H54 (cell line): ENCODE data around the gene SYTL1.
"Not testable (repeated sequence)": the region's sequence is repeated elsewhere in the genome, so short reads cannot be mapped to it uniquely, and the experiment has no call there.

ENCODE experiments used
- DNase-seq: peaks from one replicate; pipeline ENCODE4 v3.0.0; 2011; ENCODE audit warnings: low spot score, mixed read lengths; ENCODE audit not compliant: insufficient read length
- FAIRE-seq: peaks from 3 replicates; lab custom pipeline; 2011; peaks lifted over from hg19 to GRCh38; lab: Jason Lieb, UNC
- POLR2A ChIP-seq: IDR thresholded peaks from 2 replicates; pipeline ENCODE4 v1.6.1; 2011; ENCODE audit warnings: low read depth, mild to moderate bottlenecking, low read length

The SYTL1 gene

DNA sequence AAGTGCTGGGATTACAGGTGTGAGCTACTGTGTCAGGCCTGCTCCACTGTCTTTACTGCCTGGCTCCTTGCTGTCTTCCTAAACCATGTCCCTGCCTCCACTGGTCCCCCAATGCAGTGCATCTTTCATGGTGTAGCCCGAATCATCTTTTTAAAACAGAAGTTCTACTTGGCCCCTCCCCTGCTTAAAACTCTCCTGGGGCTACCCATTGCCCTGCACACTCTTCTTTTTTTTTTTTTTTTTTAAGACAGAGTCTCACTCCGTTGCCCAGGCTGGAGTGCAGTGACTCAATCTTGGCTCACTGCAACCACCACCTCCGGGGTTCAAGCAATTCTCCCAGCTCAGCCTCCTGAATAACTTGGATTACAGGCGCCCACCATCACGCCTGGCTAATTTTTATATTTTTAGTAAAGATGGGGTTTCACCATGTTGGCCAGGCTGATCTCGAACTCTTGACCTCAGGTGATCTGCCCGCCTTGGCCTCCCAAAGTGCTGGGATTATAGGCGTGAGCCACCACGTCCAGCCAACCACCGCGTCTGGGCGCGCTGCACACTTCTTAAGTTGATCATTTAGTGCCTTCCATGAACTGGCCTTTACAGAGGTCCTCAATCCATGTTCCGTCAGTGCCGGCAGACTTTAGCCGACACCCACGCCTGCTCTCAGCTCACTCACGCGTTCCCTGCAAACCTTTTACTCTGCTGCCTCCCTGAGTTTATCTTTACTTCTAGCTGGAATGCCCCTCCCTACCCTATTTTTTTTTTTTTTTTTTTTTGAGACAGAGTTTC lies 30.4 kb downstream of the SYTL1 start:
- DNase-seq: no peak
- no peak for TF ChIP-seq POLR2A
- FAIRE-seq: no peak

DNA sequence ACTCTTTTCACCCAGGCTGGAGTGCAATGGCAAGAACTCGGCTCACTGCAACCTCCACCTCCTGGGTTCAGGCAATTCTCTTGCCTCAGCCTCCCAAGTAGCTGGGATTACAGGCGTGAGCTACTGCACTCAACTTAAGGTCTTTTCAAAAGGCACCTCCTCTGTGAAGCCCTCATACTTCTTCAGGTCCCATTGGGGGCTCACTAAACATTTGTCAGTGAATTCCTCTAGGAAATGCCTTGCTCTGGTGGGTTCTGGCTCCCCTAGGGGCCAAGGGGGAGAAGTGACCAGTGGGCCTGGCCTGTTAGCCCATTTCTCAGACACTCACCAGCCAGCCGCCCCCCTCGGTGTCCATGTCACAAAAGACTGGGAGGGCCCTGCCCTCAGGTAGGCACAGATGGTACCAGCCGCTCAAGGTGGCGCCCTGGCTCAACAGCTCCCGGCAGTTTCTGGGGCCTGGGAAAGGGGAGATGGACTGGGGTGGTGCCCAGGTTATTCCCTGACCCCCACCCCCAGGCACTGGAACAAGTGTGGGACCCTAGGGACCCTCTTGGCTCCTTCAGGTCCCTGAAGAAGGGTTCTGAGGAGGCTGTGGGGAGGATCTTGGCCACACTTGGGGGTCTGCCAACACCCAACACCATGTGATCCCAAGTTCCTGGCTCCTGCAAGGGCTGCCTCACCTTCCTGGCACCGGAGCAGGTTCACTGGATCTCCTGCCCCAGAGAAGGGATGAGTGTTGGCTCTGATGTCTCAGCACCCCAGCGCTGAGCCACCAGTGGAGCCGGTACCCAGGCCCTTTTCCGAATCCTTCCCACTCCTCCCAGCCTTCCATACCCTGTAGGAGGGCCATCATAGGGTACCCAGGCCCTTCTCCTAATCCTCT lies 31.2 kb downstream of the SYTL1 start:
- no peak for TF ChIP-seq POLR2A
- DNase-seq: no peak
- FAIRE-seq: no peak

DNA sequence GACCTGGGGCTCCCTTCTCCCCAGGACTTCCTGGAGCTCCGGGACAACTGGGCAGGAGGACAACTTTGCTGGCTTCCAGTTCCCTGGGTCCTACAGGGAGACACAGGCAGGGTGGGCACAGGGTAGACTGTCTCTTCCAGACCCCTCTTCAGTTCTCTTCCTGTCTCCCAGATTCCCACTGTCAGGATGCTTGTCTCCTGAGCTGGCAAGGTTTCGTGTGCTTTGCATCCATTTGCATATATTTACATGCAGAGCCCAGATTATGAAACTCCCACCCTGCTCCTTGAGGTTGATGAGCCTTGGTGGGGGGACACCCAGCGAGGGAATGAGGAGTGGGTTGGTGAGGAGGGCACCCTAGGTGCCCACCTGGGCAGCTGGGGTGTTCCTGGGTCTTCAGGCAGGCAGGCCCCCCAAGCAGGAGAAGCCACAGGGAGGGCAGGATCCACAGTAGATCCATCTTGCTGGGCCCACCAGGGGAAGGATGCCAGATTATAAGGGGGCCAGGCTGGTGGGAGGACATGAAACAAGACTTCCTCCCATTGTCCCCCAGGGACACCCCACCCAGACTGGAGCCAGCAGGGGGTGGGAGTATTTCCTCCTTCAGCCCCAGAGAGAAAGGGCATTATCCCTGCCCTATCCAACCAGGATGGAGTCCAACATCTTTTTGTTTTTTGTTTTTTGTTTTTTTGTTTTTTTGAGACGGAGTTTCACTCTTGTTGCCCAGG lies 32.7 kb downstream of the SYTL1 start, which contains the start of gene FCN3:
Gene FCN3, minus strand, starts transcription at position 463 of the 725 bp plus-strand sequence. Its CDS starts 6 bp downstream, at position 457.
- no peak for TF ChIP-seq POLR2A
- no peak for DNase-seq
- FAIRE-seq: no peak

DNA sequence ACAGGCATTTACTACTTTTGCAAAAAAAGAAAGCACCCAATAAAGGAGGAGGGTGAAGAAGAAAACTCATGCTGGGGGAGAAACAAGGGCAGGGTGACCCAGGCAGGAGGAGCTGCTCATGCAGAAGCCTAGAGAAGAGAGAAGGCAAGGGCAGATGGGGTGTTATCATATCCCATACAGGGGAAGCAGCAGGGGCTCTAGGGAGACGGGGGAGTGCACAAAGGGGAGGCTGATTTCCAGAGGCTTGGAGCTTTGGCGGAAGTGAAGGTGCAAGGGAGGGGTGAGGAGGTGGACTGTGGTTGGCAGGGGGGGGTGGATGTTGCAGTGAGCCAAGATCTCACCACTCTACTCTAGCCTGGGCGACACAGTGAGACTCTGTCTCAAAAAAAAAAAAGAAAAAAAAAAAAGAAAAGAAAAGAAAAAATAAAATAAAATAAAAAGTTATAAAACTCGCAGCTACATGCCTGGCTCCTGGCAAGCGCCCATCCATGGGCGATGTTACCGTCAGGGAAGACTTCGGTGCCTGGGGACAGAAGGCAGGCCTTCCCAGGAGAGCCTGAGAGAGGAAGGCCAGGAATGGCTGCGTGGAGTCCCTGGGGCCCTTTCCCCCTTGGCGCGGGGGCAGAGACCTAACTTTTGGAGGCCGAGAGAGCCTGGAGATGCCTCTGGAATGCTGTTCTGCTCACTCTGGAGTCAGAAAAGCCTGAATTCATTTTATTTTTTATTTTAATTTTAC lies 36.1 kb downstream of the SYTL1 start:
- no peak for DNase-seq
- FAIRE-seq: no peak
- no peak for TF ChIP-seq POLR2A

DNA sequence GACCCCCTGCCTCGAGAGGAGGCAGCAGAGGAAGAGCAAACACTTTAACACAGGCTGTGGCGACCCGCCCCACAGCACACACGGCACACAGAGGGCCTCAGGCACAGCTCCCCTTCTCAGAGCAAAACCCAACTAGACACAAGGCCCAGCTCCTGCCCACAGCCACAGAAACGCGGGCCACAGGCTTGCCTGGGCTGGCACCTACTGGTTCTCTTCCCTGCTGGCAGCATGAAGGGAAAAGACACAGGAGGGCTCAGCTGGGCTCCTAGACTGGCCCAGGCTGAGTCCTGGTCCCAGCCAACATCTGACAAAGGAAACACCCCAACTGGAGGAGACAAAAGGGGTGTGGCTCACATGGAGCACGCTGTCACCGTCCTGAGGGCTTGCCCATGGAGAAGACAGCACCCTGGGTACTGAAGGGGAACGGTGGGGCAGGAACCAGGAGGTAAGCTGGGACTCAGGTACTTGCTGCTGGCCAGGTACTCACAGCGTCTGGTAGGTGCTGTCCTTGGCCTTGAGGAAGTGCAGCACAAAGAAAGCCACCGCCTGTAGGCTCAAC lies 37.8 kb downstream of the SYTL1 start:
- no peak for TF ChIP-seq POLR2A
- DNase-seq (no peak), FAIRE-seq (no peak)

DNA sequence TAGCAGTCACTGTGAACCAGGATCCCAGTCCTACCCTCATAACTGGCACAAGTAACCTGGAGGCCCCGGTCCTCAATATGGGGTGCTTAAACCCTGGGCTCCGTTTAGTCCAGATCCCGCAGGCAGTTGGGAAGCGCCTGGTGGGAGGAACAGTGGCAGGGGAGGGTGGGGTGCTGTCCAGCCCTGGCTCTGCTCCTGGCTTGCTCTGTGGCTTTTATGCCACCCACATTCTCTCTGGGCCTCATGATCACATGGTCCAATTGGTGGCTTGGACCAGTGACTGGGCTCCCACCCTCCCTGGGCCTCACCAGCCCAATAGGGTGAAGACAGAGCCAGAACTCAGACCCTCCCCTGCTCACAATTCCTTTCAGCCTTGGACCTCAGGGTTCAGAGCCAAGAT lies 38.4 kb downstream of the SYTL1 start:
- no peak for TF ChIP-seq POLR2A
- DNase-seq: no peak
- FAIRE-seq: no peak

DNA sequence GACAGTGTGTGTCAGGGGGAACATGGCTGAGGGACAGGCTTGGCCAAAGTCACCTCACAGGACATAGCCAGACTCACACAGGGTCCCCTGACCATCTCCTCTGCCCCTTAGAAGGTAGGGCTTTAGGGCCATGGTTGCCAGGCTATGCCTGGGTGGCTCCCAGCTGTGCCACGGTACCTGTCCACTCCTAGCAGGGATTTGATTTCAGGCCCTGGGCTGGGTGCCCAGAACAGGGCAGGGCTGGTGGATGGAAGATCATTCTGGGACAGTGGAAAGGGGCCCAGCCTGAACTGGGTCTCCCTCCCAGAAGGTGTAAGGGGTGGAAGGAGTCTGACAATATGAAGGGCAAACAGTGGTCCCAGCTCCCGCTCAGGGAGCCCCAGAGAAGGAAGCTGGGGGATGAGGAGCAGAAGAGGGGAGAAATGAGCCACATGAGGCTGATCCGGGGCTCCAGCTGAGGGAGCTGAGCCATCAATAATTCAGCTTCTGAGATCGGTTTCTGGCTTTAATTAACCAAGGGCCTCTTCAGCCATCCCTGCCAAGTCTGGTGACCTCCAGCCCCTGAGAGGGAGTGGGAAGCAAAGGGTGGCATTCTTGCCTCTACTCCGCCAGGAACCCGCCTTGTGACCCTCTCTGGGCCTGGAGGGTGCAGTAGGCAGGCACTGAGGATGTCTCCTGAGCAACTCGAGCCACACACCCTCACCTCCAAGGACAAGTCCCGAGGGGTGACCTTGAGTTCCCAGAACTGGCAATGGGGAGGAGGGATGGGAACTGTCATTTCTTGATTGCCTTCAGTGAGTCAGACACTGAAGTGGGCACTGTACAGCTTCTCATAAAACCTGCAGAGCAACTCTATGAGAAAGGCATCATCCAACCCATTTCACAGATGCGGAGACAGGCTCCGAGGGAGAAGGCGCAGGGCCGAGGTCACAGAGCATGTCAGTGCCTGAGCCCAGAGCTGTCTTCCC lies 39.2 kb downstream of the SYTL1 start:
- FAIRE-seq (no peak), DNase-seq (no peak)
- TF ChIP-seq POLR2A: no peak

DNA sequence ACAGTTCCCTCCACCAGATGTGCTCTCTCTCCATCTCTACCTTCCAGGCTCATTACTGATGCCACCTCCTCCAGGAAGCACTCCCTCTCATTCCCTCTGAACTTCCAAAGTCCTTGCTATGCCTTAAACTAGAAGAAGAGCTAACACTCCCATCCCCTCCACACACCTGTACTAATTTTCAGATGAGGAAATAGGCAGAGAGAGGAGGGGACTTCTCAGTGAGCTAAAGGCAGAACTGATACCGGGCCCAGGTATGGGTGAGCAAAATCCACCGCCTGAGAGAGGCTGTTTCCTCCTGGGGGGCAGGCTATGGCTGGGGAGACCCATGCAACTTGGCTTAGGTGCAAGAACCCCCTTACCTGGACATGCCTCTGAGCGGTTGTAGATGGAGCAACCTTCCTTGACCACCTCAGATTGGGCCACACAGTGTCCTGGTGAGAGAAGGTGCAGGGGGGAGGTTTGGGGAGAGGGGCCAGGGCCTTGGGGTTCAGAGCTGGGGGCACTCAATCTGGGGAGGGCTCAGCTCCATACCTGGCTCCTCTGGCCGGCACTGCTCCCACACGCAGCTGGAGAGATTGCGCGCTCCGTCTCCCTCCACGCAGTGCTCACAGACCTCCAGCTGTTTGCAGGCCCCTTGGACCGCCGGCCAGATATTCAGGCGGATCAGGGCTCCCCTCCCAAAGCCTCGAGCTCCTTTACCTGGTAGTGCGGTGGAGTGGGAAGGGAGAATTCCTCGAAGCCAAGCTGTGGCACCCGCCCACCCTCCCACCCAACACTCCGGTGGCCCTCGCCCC lies 40.3 kb downstream of the SYTL1 start:
- DNase-seq (no peak), FAIRE-seq (no peak)
- no peak for TF ChIP-seq POLR2A

DNA sequence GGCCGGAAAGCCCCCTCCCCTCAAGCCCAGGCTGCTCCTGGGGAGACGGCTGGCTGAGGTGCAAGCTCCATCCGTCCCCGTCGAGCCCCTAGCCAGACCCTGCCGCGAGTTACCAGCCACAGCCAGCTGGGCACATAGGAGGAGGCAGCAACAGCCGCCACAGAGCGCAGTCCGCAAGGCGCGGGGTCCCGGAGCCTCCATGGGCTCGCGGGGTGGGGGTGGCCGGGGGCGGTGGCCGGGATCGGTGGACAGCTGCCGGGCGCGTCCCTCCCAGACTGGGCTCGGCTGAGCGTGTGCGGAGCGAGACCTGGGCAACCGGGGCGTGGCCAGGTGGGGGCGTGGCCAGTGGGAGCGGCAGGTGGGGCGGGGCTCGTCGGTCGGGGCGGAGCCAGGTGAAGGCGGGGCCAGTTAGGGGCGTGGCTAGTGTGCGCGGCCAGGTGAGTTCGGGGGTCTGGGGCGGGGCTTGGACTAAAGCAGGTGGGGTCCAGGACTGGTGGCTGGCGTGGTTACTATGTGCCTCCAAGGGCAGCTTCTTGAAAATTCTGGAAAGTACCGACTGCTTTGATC lies 41.3 kb downstream of the SYTL1 start, which contains the start of gene CD164L2:
Gene CD164L2, minus strand, starts transcription at position 295 of the 567 bp plus-strand sequence. Its CDS starts 94 bp downstream, at position 201.
- no peak for TF ChIP-seq POLR2A
- FAIRE-seq (no peak), DNase-seq (no peak)

DNA sequence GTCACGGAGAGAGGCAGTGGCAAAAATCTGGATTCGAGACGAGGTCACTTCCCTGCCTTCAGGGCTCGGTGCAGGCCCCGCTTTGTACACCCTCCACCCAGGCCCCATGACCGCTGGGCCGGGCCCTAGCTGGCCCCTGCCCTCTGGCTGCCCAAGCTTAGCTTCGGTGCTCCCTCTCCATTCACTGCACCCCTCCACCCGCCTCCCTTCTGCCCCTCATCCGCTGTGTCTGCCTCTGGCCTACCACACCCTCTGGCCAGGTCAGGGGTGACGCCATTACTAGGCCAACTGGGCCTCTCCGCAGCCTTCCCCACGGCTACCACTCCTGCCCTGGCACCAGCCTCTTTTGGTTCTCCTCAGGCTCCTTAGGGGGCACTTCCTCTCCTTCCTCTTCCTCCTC lies 41.8 kb downstream of the SYTL1 start:
- no peak for TF ChIP-seq POLR2A

DNA sequence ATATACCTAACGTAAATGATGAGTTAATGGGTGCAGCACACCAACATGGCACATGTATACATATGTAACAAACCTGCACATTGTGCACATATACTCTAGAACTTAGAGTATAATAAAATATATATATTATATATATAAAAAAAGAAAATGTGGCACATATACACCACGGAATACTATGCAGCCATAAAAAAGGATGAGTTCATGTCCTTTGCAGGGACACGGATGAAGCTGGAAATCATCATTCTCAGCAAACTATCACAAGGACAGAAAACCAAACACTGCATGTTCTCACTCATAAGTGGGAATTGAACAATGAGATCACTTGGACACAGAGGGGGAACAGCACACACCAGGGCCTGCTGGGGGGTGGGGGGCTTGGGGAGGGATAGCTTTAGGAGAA lies 43.0 kb downstream of the SYTL1 start:
- FAIRE-seq, DNase-seq: not testable (repeated sequence)

More for the DNA sequence above, 41.8 kb downstream of the SYTL1 start:
- FAIRE-seq (no peak), DNase-seq (no peak)
